Loucy (cell line): ENCODE measurements around the gene GTSE1.

Experiments
- EZH2phosphoT487 ChIP-seq: fragments of 200-600 bp; IDR thresholded peaks from 2 replicates; pipeline ENCODE4 v1.6.1; 2018; ENCODE audit warnings: antibody characterized with exemption, mild to moderate bottlenecking, moderate library complexity, borderline replicate concordance
- TF ChIP-seq, protein P1 (sequence below): fragments of 200-600 bp; sonication (generic); conservative IDR thresholded peaks from 2 replicates; pipeline ENCODE4 v1.5.1; 2014; ENCODE audit warnings: mild to moderate bottlenecking, antibody characterized with exemption, low read length

DNA sequence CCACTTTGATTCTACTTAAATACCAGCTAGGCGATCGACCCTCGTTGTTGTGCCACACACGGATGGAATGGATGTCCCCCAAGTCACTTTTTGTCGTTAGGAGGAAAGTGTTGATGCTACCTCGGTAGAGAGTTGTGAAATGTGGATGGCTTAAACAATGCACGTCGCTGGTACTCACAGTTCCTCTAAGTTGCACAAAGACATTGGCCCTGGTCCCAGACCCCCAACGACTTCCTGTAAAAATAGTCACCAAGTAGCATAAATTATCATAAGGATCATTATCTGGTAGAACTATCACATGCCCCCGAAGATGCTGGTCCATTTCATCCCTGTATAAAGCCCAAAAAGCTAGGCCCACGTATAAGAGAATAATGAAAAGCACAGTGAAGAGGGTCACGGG, 37.3 kb upstream of the GTSE1 start:
- TF ChIP-seq, protein P1, sequence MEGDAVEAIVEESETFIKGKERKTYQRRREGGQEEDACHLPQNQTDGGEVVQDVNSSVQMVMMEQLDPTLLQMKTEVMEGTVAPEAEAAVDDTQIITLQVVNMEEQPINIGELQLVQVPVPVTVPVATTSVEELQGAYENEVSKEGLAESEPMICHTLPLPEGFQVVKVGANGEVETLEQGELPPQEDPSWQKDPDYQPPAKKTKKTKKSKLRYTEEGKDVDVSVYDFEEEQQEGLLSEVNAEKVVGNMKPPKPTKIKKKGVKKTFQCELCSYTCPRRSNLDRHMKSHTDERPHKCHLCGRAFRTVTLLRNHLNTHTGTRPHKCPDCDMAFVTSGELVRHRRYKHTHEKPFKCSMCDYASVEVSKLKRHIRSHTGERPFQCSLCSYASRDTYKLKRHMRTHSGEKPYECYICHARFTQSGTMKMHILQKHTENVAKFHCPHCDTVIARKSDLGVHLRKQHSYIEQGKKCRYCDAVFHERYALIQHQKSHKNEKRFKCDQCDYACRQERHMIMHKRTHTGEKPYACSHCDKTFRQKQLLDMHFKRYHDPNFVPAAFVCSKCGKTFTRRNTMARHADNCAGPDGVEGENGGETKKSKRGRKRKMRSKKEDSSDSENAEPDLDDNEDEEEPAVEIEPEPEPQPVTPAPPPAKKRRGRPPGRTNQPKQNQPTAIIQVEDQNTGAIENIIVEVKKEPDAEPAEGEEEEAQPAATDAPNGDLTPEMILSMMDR = no peak
- no peak for TF ChIP-seq EZH2phosphoT487
